HG03025 (cell line): ENCODE data around the gene NRTN.
"Not testable (repeated sequence)": the region's sequence is repeated elsewhere in the genome, so short reads cannot be mapped to it uniquely, and the experiment has no call there.

Experiments
- ATAC-seq: cut with Tn5 transposase; IDR thresholded peaks from one replicate; pipeline ENCODE4 v1.9.1; 2021; ENCODE audit warnings: mild to moderate bottlenecking, moderate library complexity; ENCODE audit not compliant: unreplicated experiment, low FRiP score

NRTN gene

DNA sequence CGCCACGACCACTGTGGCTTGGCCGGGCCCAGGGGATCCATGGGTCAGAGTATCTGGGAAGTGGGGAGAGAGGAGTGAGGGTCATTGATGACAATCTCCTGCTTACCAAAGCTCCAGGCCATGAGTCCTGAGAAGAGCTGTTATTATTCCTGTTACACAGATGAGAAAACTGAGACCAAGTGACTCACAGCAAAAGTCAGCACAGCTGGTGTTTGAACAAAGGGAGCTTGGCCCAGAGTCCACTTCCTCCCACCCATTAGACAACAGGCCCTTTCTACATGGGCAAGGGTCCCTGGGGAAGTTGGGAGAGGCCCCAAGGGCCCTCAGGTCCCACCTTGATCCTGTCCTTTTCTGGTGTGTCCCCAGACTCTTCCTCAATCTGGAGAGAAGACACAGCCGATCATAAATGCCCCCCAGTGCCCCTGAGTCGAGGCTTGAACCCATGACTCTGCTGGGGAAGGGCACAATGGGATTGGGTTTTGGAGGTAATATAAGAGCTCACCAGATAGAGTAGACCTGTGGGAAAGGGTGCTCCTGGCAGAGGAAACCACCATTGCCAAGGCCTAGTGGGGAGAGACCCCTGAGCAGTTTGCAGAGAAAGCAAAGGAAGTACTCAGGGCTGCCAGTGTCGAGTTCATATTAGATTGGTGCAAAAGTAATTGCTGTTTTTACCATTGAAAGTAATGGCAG lies 27.8 kb downstream of the NRTN start:
- no peak for ATAC-seq

DNA sequence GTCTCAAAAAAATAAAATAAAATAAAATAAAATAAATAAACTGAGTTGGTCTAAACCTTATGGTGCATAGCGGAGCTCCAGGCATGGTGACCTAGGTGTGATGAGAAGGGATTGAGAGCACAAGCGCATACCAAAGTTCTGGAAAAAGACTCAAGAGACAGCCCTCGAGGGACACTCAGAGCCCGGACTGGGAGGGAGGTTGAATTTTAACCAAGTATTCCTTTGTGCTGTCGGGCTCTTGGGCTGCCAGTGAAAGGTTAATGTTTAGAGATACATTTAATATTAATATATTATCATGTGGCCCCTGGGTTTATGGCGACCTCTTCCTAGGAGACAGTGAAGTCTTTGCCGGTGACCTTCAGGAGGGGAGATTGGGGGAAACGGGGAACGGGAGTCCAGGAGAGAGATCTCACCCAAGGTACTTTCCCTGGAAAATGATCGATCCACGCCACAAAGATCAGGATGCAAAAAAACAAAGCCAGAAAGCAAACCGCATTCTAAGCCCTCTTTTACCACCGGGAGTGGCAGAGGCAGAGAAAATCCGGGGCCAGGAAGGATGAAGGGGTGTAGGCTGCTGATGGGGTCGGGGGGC lies 33.0 kb downstream of the NRTN start:
- no peak for ATAC-seq

DNA sequence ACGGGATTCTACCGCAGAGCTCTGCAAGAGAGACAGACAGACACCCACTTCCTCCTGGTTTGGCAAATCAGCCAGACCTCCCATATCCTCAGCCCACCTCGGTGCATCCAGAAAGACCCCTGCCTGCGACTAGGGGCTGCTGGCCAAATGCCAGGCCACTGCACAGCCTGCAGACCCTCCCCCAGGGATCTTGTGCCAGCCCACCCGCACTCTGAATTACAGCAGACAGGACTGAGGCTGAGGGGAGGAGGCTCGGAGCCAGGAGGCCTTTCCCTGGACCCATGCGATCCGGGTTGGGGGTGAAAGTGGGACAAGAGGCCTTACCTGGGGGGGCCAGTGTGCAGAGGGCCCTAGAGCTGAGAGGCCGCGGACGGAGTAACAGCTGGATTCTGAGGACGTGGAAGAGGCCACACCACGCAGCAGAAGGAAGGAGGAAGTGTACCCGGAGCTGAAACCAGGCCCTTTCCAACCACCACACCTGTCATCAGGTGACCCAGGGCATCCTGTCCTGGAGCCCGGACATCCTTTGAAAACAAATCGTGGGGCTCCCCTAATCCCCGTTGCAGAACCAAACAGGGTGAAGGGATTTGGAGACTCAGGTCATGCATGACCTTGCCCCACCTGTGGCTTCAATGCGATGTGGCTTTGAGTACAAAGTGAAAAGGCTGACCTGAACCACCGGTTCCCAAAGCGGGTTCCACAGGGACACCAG lies 33.6 kb downstream of the NRTN start:
- no peak for ATAC-seq

DNA sequence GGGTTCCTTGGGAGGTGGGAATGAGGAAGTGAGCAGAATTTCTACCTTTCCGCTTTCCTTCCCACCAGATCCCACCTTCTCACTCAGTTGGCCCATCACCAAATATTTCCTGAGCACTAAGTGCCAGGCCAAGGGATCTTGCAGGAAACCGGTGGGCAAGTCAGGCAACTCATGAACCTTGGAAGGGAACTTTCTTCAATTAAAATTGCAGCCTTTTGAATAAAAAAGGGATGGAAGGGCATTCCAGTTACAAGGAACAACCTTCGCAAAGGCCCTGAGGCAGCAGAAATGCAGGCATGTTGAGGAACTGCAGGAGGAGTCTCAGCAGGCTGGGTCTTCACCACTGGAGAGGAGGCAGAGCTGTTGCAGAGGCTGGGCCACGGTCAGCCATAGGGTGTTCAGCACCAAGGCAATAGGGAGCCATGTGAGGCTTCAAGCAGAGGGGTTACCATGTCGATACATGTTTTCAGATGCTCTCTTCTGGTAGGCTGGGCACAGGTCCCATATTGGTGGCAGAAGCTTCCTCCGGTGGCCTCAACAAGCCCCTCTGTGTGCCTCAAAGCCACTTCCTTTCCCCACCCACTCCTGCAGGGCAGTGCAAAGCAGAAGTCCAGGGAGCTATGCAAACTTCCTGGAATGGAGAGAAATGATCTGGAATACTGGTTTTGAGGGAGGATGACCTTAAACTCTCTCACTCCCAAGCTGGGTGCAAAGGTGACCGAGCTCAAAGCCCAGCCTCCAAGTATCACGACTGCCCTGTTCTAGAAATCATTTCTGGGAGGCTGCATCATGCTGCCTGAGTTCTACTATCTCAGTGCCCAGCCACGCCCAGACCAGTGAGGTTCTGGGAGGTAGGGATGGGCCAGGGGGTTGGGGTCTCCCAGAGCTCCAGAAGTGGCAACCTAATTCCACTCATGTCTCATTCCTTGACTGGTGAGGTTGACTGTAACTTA lies 34.5 kb downstream of the NRTN start, which contains the start of gene FUT6:
Gene FUT6 (minus strand): TSS at position 638 of the 953 bp plus-strand sequence. CDS start 7,135 bp downstream, outside the sequence.
- no peak for ATAC-seq

DNA sequence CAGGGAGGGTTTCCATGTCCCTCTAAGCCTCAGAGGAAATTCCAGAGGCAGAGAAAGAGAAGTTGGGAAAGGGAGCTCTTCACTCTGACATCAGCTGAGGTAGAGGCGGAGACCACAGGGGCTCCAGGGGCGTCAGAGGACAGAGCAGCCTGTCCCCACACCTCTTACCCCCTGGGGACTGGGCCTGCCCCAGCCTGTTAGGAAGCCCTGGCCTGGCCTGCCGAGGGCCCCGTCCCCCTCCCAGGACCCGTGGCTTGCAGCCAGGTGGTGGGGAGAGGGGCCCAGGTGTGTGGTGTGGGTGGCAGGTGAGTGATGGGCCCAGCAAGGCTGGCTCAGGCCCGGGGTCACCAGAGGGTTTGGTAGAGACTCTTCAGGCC lies 36.9 kb downstream of the NRTN start:
- not testable (repeated sequence) for ATAC-seq

DNA sequence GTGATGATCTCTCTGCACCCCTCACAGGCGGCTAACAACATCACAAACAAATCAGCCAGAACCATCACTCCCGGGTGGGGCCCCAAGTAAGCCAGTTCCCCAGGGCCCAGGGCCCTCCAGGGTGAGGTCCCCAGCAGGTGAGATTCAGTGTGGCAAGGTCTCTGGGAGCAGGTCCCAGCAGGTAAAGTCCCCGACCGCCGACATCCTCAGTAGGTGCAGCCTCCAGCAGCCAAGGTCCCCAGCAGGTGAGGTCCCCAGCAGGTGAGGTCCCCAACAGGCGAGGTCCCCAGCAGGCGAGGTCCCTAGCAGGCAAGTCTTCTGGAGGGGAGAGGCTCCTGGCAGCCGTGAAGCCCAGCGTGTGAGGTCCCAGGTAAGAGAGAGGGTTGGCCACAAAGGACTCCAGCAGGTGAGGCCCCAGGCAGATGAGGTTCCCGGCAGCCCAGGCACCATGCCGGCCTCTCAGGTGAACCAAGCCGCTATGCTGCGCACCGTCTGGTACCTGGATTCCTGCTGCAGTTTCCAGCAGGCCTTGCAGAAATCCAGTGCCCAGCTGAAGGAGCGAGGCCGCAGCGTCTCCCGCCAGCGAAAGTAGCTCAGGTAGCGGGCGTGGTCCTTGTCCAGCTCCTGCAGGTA lies 38.5 kb downstream of the NRTN start:
- ATAC-seq = no peak

DNA sequence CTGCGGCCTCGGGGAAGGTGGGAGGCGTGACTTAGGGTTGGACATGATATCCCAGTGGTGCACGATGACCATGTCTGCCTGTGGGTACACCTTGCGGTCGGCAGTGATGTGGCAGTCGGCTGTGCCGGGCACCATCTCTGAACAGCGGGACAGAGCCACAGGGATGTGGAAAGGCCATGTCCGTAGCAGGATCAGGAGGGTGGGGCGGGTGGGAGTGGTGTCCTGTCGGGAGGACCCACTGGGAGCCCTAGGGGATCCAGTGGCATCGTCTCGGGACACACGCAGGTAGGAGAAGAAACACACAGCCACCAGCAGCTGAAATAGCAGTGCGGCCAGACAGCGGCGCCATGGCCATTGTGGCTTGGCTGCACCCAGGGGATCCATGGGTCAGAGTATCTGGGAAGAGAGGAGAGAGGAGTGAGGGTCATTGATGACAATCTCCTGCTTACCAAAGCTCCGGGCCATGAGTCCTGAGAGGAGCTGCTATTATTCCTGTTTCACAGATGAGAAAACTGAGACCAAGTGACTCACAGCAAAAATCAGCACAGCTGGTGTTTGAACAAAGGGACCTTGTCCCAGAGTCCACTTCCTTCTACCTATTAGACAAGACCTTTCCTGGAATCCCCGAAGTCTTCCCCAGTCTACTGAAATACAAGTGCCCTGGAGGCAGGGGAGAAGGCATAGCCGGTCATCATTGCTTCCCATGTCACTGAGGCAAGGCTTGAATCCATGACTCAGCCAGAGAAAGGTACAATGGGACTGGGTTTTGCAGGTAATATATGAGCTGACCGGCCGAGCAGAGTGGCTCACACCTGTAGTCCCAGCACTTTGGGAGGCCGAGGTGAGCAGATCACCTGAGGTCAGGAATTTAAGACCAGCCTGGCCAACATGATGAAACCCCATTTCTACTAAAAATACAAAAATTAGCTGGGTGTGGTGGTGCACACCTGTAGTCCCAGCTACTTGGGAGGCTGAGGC lies 39.9 kb downstream of the NRTN start:
- no peak for ATAC-seq

DNA sequence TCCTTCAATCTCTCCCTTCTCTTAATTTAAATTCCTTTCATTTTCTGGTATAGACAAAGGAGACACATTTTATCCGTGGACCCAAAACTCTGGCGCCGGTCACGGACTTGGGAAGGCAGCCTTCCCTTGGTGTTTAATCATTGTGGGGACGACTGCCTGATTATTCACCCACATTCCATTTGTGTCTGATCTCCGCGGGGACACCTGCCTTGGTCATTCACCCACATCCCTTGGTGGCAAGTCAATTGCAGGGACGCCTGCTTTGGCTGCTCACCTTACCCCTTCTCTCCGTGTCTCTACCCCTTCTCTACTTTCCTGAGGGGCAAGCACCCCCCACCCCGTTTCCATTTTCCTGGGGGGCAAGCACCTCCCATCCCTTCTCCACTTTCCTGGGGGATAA lies 43.0 kb downstream of the NRTN start:
- not testable (repeated sequence) for ATAC-seq

DNA sequence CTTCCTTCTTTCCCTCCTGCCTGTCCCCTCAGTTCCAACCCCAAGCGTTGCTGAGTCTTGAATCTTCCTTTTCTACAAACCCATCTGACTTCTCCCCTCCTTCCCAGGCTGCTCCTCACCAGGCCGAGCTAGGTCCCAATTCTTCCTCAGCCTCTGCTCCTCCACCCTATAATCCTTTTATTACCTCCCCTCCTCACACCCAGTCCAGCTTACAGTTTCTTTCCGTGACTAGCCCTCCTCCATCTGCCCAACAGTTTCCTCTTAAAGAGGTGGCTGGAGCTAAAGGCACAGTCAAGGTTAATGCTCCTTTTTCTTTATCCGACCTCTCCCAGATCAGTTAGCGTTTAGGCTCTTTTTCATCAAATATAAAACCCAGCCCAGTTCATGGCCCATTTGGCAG lies 43.8 kb downstream of the NRTN start:
- not testable (repeated sequence) for ATAC-seq

DNA sequence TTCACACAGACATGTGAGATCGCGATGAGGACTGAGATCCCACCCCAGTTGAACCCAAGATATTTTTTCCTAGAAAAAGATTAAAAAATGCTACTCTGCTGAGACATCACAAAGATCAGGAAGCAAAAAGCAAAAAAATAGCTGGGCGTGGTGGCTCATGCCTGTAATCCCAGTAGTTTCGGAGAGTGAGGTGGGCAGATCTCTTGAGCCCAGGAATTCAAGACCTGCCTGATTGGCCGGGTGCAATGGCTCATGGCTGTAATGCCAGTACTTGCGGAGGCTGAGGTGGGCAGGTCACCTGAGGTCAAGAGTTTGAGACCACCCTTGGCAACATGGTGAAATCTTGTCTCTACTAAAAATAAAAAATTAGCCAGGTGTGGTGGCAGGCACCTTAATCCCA lies 45.3 kb downstream of the NRTN start:
- no peak for ATAC-seq

DNA sequence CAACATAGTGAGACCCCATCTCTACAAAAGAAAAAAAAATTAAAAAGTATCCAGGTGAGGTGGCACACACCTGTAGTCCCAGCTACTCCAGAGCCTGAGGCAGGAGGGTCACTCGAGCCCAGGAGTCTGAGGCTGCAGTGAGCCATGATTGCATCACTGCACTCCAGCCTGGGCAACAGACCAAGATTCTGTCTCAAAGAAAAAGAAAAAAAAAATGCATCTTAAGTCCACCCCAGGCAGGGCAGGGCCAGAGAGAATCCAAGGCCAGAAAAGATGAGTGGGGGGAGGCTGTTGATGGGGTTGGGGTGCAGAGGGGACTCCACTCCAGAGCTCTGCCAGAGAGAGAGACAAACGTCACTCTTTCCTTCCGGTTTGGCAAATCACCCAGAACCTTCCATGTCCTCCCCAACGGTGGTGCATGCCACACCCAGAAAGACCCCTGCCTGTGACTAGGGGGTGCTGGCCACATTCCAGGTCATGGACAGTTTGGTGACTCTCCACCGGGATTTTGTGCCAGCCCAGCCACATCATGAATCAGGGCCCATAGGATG lies 46.0 kb downstream of the NRTN start:
- no peak for ATAC-seq

DNA sequence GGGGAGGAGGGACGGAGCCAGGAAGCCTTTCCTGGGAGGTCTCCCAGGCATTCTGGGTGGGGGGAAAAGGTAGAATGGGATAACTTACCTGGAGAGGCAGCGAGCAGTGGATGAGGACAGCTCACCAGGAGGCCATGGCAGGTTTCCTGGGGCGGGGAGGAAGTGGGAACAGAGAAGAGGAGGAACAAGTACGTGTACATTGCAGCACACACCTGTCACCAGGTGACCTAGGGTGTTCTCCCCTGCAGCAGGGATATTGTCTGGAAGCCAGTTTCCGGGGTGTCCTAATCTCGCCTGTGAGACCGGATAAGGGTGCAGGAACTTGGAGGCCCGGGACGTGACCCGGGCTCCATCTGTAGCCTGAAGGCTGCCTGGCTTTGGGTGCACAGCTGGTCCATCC lies 46.4 kb downstream of the NRTN start, which contains the start of gene FUT3:
Gene FUT3 (minus strand): TSS at position 148 of the 400 bp plus-strand sequence.
- no peak for ATAC-seq

DNA sequence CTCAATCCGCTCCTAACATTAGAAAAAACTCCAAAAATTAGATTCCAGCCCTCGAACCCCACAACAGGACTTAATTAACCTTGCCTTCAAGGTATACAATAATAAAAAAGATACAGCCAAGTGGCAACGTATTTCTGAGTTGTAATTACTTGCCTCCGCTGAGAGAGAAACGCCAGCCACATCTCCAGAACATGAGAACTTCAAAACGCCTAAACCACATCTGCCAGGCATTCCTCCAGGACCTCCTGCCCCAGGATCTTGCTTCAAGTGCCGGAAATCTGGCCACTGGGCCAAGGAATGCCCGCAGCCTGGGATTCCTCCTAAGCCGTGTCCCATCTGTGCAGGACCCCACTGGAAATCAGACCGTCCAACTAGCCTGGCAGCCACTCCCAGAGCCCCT lies 49.3 kb downstream of the NRTN start:
- not testable (repeated sequence) for ATAC-seq

DNA sequence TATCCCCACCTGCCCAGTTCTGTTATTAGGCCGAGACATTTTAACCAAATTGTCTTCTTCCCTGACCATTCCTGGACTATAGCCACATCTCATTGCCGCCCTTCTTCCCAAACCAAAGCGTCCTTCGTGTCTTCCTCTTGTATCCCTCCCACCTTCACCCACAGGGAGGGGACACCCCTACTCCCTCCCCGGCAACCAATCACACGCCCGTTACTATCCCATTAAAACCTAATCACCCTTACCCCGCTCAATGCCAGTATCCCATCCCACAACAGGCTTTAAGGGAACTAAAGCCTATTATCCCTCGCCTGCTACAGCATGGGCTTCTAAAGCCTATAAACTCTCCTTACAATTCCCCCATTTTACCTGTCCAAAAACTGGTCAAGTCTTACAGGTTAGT lies 50.3 kb downstream of the NRTN start:
- ATAC-seq = not testable (repeated sequence)

DNA sequence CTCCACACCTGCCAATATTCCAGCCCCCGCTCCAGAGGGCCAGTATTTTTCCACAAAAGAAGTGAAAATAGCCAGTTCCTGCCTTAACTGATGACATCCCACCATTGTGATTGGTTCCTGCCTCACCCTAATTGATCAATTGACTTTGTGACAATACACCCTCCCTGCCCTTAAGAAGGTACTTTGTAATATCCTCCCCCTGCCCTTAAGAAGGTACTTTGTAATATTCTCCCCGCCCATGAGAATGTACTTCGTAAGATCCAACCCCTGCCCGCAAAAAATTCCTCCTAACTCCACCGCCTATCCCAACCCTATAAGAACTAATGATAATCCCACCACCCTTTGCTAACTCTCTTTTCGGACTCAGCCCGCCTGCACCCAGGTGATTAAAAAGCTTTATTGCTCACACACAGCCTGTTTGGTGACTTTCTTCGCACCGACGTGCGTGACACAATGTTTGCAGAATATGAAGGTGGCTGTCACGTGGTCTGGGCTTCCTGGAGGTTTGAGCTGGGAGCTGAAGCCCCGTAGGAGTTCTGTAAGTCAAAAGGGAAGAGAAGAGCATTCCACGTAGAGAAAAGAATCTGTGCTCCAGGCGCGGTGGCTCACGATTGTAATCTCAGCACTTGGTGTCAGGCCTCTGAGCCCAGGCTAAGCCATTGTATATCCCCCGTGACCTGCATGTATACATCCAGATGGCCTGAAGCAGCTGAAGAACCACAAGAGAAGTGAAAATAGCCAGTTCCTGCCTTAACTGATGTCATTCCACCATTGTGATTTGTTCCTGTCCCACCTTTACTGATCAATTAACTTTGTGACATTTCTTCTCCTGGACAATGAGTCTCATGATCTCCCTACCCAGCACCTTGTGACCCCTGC lies 52.6 kb downstream of the NRTN start:
- ATAC-seq = no peak

DNA sequence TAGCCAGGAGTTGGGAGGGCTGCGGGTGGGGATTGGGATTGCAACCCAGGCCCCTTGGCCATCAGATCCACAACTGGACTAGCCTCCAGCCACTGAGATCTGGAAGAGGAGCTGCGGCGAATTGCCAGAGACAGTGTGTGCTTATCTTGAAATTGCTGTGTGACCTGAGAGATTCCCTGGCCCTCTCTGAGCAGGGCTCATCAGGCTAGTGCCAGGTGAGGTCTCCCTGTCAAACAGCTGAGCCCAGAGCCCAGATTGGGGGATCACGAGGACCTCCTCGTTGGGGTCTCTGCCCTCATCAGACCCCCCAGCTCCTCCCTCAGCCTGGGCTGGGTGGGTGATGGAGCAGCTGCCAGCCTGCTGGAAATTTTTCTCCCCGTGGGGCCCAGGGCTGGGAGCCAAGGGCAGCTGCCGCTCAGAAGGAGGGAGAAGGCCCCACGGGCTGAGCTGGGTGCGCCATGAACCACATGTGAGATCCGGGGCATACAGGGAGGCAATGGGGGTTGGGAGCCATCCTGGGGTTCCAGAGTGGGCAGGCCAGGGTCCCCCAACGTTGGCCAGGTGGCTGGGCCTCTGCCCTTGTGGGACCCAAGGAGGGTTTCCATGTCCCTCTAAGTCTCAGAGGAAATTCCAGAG lies 58.3 kb downstream of the NRTN start:
- ATAC-seq = no peak

DNA sequence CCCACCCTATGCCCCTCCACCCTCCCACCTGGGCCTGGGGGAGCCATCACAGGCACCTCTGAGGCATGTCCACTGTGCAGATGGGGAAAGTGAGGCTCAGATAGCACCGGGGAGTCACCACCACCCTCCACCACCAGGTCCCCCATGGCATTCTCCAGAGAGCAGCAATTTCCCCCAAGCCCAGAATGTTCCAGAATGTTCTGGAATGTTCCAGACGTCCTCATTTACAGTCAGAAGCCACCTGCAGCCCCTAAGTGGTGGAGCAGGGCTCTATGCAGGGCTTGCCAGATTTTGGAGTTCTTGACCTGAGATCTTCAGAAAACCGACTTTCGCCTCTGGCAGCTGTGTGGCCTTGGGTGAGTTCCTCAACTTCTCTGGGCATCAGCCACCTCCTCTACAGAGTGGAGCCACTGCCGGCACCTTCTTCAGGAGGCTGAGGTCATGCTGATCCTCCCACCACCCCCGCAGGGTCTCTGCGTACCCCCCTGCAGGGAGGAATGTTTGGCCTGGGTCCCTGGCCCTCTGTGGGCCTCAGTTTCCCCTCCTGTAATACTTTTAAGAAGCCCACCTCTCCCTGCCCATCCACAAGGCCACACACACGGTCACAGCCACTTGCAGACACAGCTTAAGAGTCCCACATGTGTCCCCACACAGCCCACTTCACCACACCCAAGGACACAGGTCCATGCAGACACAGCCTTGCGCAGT lies 59.3 kb downstream of the NRTN start:
- no peak for ATAC-seq
